Peyer's patch (tissue), 4 donors: ENCODE measurements around the gene SEMA6B.

Experiments used
- POLR2A ChIP-seq, 2 donors: fragments of 450-650 bp; IDR thresholded peaks; one replicate each; pipeline ENCODE4 v1.5.1; 2017; ENCODE audit warnings: antibody characterized with exemption in 2 of 2, mild to moderate bottlenecking in 2 of 2, moderate library complexity in 2 of 2
- TF ChIP-seq, protein P1 (sequence below), 6 experiments: fragments of 450-650 bp in 4 of 6; fragments of 200-600 bp in 2 of 6; sonication (generic) in 1 of 6; IDR thresholded peaks; one replicate each; pipeline ENCODE4 v1.5.1; 2017 to 2019; ENCODE audit warnings: antibody characterized with exemption in 6 of 6, mild to moderate bottlenecking in 3 of 6, moderate library complexity in 1 of 6

DNA sequence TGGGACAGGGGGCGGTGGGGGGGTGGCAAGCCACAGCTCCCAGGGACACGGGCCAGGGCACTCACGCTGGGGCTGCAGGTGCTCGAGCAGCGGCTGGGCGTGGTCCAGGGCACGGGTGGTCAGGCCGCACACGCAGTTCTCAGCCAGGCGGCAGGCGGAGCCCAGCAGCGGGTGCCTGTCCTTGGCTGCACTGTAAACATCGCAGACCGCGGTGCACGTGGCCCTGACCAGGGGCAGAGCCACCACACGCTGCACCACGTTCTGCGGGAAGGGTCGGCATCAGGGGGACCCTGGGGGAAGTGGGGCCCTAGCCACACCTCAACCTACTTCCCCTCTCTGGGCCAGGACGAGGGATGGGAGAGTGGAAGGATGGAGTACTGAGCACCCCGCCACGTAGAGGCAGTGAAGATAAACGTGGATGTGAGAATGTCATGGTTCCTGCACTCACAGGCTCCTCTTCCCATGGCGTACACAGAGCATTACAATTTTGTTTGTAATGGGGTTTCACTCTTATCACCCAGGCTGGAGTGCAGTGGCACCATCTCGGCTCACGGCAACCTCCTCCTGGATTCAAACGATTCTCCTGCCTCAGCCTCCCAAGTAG, 27.8 kb downstream of the SEMA6B start:
- TF ChIP-seq, protein P1, sequence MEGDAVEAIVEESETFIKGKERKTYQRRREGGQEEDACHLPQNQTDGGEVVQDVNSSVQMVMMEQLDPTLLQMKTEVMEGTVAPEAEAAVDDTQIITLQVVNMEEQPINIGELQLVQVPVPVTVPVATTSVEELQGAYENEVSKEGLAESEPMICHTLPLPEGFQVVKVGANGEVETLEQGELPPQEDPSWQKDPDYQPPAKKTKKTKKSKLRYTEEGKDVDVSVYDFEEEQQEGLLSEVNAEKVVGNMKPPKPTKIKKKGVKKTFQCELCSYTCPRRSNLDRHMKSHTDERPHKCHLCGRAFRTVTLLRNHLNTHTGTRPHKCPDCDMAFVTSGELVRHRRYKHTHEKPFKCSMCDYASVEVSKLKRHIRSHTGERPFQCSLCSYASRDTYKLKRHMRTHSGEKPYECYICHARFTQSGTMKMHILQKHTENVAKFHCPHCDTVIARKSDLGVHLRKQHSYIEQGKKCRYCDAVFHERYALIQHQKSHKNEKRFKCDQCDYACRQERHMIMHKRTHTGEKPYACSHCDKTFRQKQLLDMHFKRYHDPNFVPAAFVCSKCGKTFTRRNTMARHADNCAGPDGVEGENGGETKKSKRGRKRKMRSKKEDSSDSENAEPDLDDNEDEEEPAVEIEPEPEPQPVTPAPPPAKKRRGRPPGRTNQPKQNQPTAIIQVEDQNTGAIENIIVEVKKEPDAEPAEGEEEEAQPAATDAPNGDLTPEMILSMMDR (IDR thresholded peaks at IDR 0.05), result no peak
- no peak for TF ChIP-seq POLR2A (IDR thresholded peaks at IDR 0.05)
